ENCODE measurements around the gene PML.
"Not testable (repeated sequence)": the region's sequence is repeated elsewhere in the genome, so short reads cannot be mapped to it uniquely, and the experiment has no call there.

The PML gene

DNA sequence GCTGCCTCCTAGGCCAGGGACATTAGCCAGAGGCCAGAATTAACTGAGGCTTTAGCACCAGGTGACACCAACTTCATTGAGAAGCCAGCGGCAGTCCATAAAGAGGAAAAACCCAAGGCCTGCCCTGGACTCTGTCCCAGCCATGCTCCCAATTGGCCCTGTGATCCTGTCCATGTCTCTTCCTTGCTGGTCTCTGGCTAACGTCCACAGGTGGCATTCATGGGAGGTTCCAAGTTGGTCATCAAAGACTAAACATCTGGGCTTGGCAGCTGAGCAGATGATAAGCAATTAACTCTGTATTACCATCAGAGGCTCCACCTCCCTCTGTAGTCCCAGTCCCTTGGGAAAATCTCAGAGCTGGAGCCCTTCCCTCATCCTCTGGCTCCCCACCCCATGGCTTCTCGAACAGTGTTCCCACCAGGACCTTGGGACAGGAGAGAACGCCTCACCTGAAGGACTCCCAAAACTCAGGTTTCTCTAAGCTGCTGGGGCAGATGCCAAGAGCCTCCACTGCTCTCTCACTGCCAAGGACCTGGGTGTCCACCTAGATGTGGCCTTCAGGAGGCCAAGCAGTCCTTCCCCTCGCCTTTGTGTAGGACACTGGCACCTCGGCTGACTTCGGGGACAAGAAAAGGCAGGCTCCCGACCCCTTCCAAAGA, 47.4 kb downstream of the PML start:
- no peak for DNase-seq

GRCh38 chr15:74042603-74043424, 48.3 kb downstream of the PML start:
- DNase-seq = no peak

GRCh38 chr15:74043425-74044266, 49.1 kb downstream of the PML start:
- no peak for DNase-seq

GRCh38 chr15:74044267-74045110, 50.0 kb downstream of the PML start:
- no peak for DNase-seq

GRCh38 chr15:74045184-74045583, 50.7 kb downstream of the PML start:
- DNase-seq = no peak

- no peak for DNase-seq
Measured at GRCh38 chr15:74045636-74046274, 51.2 kb downstream of the PML start.

DNA sequence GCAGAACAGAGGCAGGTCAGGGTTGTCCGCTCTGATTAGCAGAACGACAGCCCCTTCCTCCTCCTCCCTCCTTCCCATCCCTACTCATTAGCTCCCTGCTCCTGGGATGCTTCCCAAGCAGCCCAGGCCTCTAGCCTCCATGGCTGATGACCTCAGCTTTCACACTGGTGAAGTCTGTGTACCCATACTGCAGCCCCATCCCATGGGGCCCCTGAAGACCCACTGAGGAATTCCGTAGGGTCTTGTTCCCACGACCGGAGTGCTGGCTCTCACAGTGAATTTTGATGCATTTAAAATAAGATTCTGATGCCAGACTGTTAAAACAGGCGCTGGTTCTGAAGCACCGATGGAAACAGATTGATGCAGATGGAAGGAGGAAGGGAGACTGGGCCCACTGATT, 51.8 kb downstream of the PML start:
- DNase-seq = no peak

DNA sequence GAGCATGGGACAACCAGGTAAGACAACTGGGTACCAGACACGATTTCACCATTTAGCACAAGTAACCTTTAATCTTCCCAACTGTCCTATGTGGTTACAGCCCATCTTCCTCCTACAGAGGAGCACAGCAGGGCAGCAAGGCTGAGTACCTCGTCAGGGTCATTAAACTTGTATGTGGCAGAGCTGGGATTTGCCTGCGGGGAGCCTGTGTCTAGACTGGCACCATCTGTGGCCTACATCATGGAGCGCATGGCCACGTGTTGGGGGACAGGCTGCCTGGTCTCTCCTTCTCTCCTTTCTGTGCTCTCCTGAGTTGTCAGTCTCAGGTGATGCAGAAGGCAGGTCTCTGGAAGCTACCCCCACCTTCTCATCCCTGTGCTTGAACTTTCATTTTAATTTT, 55.6 kb downstream of the PML start:
- DNase-seq = no peak

GRCh38 chr15:74050556-74051234, 56.2 kb downstream of the PML start:
- DNase-seq = no peak

DNA sequence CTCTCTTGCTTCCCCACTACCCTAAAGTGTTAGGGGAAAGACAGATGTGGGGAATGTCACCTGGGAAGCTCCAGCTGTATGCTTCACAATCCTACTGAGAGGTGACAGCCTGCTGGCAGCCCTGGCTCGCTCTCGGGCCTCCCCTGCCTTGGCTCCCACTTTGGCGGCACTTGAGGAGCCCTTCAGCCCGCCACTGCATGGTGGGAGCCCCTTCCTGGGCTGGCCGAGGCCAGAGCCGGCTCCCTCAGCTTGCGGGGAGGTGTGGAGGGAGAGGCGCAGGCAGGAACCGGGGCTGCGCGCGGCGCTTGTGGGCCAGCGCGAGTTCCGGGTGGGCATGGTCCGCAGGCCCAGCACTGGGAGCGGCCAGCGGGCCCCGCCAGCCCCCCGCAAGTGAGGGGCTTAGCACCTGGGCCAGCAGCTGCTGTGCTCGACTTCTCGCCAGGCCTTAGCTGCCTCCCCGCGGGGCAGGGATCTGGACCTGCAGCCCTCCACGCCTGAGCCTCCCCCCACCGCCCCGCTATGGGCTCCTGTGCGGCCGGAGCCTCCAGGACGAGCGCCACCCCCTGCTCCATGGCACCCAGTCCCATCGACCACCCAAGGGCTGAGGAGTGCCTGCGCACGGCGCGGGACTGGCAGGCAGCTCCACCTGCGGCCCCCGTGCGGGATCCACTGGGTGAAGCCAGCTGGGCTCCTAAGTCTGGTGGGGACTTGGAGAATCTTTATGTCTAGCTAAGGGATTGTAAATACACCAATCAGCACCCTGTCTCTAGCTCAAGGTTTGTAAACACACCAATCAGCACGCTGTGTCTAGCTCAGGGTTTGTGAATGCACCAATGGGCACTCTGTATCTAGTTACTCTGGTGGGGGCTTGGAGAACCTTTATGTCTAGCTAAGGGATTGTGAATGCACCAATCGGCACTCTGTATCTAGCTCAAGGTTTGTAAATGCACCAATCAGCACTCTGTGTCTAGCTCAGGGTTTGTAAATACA, 58.0 kb downstream of the PML start:
- not testable (repeated sequence) for DNase-seq

DNA sequence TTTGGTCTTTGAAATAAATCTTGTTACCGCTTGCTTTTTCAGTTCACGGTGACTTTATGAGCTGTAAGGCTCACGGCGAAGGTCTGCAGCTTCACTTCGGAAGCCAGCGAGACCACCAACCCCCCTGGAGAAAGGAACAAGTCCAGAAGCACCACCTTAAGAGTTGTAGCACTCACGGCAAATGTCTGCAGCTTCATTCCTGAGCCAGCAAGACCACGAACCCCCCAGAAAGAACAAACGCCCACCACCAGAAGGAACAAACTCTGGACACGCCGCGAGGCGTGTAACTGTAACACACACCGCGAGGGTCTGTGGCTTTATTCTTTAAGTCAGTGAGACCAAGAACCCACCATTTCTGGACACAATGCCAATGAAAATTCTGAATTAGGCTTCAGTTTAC, 59.0 kb downstream of the PML start:
- no peak for DNase-seq

GRCh38 chr15:74053941-74054529, 59.5 kb downstream of the PML start:
- DNase-seq = peak; percentile 65

DNA sequence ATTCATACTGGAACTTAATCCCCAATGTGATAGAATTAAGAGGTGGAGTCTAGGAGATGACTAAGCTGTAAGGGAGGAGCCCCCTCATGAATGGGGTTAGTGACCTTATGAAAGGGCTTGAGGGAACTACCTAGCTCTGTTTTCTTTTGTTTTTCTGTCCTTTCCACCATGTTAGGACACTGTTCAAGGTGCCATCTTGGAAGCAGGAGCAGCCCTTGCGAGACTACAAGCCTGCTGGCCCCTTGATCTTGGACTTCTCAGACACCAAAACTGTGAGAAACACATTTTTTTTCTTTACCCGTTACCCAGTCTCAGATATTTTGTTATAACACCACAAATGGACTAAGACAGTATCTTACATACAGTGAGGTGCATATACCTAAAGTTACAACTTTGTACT, 61.3 kb downstream of the PML start:
- no peak for DNase-seq

GRCh38 chr15:74056330-74056729, 61.8 kb downstream of the PML start:
- not testable (repeated sequence) for DNase-seq

DNA sequence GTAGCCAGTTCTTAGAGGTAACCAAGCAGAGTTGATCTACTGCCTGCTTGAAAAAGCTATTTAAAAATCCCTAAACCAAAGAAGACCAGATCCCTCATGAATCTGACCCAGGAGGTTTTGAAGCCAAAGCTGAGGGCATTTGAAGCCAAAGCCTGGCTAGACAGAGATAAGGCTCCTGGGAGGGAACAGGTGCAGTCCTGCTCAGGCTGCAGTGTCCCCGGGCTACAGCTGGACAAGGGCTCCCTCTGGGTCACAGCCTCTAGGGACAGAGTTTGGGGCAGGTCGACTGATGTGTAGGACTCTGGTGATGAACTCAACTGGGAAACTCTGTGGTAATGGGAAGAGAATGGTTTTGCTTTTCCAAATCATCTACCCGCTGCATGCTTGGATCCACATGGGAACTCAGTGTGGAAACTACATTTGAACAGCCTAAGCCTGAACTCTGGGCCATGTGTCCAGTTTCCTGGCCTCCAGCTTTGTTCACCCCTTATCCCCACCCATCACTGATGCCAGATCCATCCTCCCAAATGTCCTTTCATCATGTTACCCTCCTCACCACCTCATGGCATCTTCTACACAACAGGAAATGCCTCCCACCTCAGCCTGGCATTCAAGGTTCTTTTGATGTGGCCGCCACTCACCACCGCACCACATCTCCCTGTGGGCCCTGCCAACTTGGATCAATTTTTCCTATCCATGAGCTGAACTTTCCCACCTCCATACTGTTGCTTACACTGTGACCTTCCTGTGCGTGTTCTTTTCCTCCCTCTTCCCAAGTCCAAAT, 64.7 kb downstream of the PML start:
- DNase-seq = not testable (repeated sequence)

- DNase-seq = no peak
Measured at GRCh38 chr15:74060251-74060650, 65.7 kb downstream of the PML start.

GRCh38 chr15:74062236-74062635, 67.7 kb downstream of the PML start:
- no peak for DNase-seq

DNA sequence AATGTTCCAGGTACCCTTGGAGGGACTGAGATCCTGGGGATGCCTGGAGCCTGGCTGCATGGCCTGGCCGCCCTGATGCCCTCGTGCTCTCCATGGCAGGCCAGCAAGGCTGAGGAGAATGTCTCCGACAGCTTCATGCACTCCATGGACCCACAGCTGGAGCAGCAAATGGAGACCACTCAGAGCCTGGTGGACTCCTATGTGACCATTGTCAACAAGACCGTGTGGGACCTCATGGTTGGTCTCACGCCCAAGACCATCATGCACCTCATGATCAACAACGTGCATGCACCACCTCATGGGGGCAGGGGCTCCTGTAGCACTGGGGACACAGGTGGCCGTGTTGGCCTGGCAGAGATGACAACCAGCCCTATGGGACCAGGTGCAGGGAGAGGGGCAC, 68.2 kb downstream of the PML start:
- no peak for DNase-seq

Data from EL (cell line).